ENCODE measurements around the gene RAPGEF3. TPM values are rescaled to one million over a fixed set of nuclear protein-coding genes. Genes with fewer than 3 reads are reported as not detected.

Gene RAPGEF3
- total and polyA plus RNA-seq, 9 donors = 7.5 to 20.5 (median 11.6) TPM

DNA sequence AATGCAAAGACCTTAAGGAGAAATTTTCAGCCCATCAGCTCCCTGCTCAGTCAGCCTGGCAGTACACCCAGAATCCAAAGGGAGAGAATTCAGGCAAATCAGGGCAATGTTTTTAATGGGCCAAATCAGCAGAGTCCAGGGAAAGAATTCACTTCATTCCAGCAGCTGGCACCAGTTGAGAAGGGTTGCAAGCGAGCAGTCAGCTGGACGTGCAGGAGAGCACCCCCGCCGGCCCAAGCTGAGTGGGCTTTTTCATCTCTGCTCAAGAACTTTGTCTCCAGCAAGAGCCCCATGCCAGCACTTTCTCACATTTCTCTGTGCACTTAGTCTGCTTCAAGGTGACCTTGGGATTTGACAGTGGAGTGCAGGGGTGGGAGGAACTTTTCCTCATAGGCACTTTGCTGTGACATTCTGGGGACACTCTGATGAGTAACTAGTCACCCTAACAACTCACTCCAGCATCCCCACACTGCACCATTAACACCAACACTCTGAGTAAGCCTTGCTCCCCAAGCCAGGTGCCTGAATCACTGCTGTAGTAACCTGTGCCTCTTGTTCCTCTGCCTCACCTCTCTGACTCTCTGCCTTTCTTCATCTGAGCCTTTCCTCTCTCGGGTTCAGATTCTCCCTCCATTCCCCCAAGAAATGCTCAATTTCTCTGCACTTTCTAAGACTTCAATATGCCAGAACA lies 35.6 kb downstream of the RAPGEF3 start:
- Histone ChIP-seq H3K4me3 (ENCODE audit: low read length) (no peak overlapping the region), H3K9me3 (replicated peaks; ENCODE audit: control insufficient read depth, low read depth, low read length) (no peaks in the 10 kb centered on the region), H3K4me1 (ENCODE audit: control insufficient read depth, insufficient read depth, low read length) (peaks cover 18% of the 10 kb centered on the region), H3K27ac (ENCODE audit: low read length) (no peak overlapping the region), H3K27me3 (ENCODE audit: control insufficient read depth, insufficient read depth, low read length) (no peaks in the 10 kb centered on the region), H3K36me3 (ENCODE audit: control insufficient read depth, insufficient read depth, low read length) (peaks cover 9% of the 10 kb centered on the region)
- WGBS (ENCODE audit: insufficient coverage) = 79% methylated on average over 2 of the region's 5 CpGs
- DNase-seq = no peak

DNA sequence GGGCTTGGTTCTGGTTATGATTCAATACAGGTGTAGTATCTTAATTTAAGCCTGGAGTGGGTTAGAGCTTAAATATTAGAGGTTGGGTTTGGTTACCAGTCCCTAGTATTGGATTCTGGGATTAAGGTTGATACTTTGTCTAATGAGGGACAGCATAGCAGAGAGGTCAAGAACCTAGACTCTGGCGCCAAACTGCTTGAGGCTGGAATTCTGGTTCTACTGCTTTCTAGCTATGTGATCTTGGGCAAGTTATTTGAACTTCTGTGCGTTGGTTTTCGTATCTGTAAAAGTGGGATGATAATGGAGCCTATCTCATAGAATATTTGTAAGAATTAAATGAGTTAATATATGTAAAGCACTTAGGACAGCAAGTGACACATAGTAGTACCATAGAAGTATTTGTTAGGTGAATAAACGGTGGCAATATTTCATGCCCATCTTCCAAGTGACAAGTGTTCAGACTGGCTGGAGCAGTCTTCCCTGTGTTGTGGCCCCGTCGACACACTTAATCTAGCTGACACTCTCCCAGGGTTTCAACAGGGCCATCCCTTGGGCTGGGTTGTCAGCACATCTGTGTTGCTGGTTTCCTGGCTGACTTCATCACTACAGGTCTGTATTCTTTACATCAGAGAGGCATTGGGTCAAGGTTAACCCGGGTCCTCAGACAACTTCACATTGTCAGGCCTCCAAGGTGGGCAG lies 36.4 kb downstream of the RAPGEF3 start:
- no peaks in the 10 kb centered on the region for H3K9me3 ChIP-seq (replicated peaks; ENCODE audit: control insufficient read depth, low read depth, low read length)
- peaks cover 26% of the 10 kb centered on the region for H3K4me1 ChIP-seq (ENCODE audit: control insufficient read depth, insufficient read depth, low read length)
- peaks cover 9% of the 10 kb centered on the region for H3K36me3 ChIP-seq (ENCODE audit: control insufficient read depth, insufficient read depth, low read length)
- WGBS (ENCODE audit: insufficient coverage) = 88% methylated on average over 4 of the region's 7 CpGs
- H3K27ac ChIP-seq (ENCODE audit: low read length) = no peak overlapping the region
- no peaks in the 10 kb centered on the region for H3K27me3 ChIP-seq (ENCODE audit: control insufficient read depth, insufficient read depth, low read length)
- H3K4me3 ChIP-seq (ENCODE audit: low read length) = no peak overlapping the region
- DNase-seq = no peak

DNA sequence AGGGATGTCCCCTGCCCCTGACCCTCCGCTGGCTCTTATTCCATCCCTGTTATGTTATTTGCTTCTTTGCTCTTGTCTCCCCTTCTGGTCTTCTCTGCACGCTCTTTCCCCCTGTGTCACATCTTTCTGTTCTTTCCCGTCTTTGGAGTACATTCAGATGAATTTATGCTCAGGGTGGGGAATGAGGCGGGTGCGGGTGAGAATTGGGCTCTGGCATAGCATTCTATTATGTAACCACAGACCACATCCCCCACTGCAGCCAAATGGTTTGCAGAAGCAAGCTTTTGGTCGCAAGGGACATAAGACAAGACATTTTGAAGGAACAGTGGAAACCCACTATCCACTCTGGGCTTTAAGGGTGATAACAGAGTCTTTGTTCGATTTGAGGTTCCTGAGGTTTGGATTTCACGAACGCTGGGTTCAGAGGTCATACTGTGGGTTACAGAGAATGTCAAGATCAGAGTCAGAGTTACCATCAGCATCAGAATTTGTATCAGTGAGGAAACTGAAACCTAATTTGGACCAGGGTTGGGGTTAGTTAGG lies 37.2 kb downstream of the RAPGEF3 start:
- WGBS (ENCODE audit: insufficient coverage) = 100% methylated on average over 2 of the region's 9 CpGs
- Histone ChIP-seq H3K36me3 (ENCODE audit: control insufficient read depth, insufficient read depth, low read length) (peaks cover 9% of the 10 kb centered on the region), H3K27me3 (ENCODE audit: control insufficient read depth, insufficient read depth, low read length) (no peaks in the 10 kb centered on the region), H3K4me1 (ENCODE audit: control insufficient read depth, insufficient read depth, low read length) (peaks cover 33% of the 10 kb centered on the region), H3K9me3 (replicated peaks; ENCODE audit: control insufficient read depth, low read depth, low read length) (no peaks in the 10 kb centered on the region), H3K27ac (ENCODE audit: low read length) (no peak overlapping the region), H3K4me3 (ENCODE audit: low read length) (no peak overlapping the region)
- no peak for DNase-seq

DNA sequence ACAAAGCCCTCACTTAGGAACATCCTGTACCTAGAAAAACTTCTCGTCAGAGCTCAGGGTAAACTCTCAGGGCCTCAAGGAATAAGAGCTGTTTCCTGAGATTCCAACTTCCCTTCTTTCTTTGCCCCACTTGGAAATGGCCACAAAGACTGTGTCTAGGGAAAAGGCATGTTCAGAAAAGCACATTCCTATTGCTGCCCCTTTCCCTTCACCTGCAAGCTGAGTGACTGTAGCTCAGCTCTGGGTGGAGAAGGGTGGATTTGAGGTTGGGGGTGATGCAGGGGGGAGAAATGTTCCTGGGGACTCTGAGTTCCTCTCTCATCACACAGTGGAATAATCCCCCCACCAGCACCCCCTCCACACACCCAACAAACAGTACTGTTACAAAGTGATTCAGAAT lies 40.1 kb downstream of the RAPGEF3 start:
- DNase-seq = no peak
- 20% methylated on average over 1 of the region's 1 CpG for WGBS (ENCODE audit: insufficient coverage)
- Histone ChIP-seq H3K9me3 (replicated peaks; ENCODE audit: control insufficient read depth, low read depth, low read length) (no peaks in the 10 kb centered on the region), H3K36me3 (ENCODE audit: control insufficient read depth, insufficient read depth, low read length) (peaks cover 9% of the 10 kb centered on the region), H3K4me3 (ENCODE audit: low read length) (no peak overlapping the region), H3K27me3 (ENCODE audit: control insufficient read depth, insufficient read depth, low read length) (no peaks in the 10 kb centered on the region), H3K4me1 (ENCODE audit: control insufficient read depth, insufficient read depth, low read length) (peaks cover 43% of the 10 kb centered on the region), H3K27ac (ENCODE audit: low read length) (peak overlapping the region; percentile 91)

DNA sequence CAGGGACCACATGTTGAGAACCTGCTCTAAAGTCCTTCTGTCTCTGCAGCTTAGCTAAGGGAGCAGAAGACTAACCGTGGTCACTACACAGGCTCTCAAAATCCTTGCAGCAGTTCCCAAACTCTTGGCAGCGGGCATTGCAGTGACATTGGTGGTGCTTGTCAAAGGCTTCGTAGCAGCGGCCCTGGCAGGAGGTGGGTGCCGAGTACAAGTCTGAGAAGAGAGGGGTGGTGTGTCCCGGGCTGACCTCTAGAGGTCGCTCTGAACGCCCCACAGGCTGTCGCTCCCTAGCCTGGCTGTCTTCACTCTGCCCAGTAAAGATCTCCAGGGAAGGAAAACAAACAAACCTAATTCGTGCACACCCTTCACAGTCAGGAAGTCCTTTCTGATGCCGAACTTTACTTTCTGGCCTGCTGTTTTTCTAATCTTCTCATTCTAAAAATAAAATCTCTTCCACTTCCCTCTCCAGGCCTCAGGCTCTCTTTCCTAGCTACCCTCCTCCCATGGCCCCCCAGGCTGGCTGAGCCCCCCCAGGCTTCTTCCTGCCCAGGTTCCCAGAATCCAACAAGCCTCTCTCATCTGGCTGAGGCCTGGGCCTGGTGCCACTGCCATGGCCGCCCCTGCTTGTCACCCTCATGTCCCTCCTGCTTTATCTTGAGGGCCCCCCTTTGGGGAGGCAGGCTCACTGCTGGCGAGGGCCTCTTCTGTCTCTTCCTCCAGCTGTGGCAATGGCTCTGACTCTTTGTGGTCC lies 41.1 kb downstream of the RAPGEF3 start:
- H3K4me1 ChIP-seq (ENCODE audit: control insufficient read depth, insufficient read depth, low read length) = peaks cover 40% of the 10 kb centered on the region
- H3K9me3 ChIP-seq (replicated peaks; ENCODE audit: control insufficient read depth, low read depth, low read length) = no peaks in the 10 kb centered on the region
- WGBS (ENCODE audit: insufficient coverage) = 8% methylated on average over 12 of the region's 13 CpGs
- H3K36me3 ChIP-seq (ENCODE audit: control insufficient read depth, insufficient read depth, low read length) = peaks cover 9% of the 10 kb centered on the region
- no peak overlapping the region for H3K4me3 ChIP-seq (ENCODE audit: low read length)
- no peaks in the 10 kb centered on the region for H3K27me3 ChIP-seq (ENCODE audit: control insufficient read depth, insufficient read depth, low read length)
- peak; percentile 95 for DNase-seq
- H3K27ac ChIP-seq (ENCODE audit: low read length) = peak overlapping the region; percentile 91

DNA sequence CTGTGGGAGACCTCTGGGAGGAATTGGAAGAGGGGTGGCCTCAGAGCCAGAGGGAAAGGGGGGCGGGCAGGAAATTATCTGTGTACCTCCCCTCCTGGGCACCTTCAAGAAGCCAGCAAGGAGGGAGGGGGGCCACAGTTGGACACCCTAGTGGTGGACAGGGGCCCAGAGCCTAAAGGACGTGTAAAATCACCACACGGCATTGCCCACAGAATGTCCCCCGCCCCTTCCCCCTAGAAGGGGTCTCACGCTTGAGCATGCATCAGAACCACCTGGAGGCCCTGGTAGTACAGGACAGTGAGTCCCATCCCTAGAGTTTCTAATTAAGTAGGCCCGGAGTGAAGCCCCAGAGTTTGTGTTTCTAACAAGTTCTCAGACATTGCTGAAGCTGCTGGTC lies 41.6 kb downstream of the RAPGEF3 start:
- DNase-seq = no peak
- H3K4me3 ChIP-seq (ENCODE audit: low read length) = no peak overlapping the region
- 69% methylated on average over 2 of the region's 6 CpGs for WGBS (ENCODE audit: insufficient coverage)
- peaks cover 36% of the 10 kb centered on the region for H3K4me1 ChIP-seq (ENCODE audit: control insufficient read depth, insufficient read depth, low read length)
- peaks cover 9% of the 10 kb centered on the region for H3K36me3 ChIP-seq (ENCODE audit: control insufficient read depth, insufficient read depth, low read length)
- H3K27me3 ChIP-seq (ENCODE audit: control insufficient read depth, insufficient read depth, low read length) = no peaks in the 10 kb centered on the region
- H3K9me3 ChIP-seq (replicated peaks; ENCODE audit: control insufficient read depth, low read depth, low read length) = no peaks in the 10 kb centered on the region
- peak overlapping the region; percentile 91 for H3K27ac ChIP-seq (ENCODE audit: low read length)

DNA sequence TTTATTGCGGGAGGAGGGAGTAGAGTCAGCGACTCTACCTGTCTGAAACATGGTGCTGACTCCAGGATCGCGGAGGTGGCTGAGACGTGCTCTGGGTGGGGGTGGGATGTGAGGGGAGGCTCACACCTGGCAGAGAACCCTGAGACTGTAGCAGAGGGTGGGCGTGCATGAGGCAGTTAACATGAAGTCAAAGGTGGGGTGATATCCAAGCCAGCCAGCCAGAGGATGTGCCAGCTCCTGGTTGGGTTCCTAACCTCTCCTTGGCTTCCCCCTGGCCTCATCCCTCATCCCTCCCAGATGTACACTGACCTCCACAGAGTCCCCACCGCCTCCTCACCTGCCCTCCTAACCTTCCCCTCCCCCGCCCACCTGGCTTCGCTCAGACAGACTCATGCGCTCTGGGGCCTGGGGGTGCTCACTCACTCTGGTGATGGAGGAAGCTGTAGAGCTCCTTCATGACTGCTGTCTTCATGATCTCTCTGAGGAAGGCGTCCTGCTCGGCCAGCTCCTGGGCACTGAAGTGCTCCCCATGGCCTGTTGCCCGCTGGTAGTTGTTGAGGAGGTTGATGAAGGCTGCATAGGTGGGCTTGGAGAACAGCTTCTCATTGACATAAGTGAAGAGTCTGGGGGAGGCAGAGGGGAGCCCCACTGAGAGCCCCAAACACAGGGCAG lies 42.7 kb downstream of the RAPGEF3 start:
- DNase-seq = peak; percentile 32
- H3K36me3 ChIP-seq (ENCODE audit: control insufficient read depth, insufficient read depth, low read length) = peaks cover 9% of the 10 kb centered on the region
- H3K4me1 ChIP-seq (ENCODE audit: control insufficient read depth, insufficient read depth, low read length) = peaks cover 36% of the 10 kb centered on the region
- peak overlapping the region; percentile 32 for H3K27ac ChIP-seq (ENCODE audit: low read length)
- 70% methylated on average over 12 of the region's 13 CpGs for WGBS (ENCODE audit: insufficient coverage)
- H3K4me3 ChIP-seq (ENCODE audit: low read length) = no peak overlapping the region
- H3K27me3 ChIP-seq (ENCODE audit: control insufficient read depth, insufficient read depth, low read length) = no peaks in the 10 kb centered on the region
- H3K9me3 ChIP-seq (replicated peaks; ENCODE audit: control insufficient read depth, low read depth, low read length) = no peaks in the 10 kb centered on the region

DNA sequence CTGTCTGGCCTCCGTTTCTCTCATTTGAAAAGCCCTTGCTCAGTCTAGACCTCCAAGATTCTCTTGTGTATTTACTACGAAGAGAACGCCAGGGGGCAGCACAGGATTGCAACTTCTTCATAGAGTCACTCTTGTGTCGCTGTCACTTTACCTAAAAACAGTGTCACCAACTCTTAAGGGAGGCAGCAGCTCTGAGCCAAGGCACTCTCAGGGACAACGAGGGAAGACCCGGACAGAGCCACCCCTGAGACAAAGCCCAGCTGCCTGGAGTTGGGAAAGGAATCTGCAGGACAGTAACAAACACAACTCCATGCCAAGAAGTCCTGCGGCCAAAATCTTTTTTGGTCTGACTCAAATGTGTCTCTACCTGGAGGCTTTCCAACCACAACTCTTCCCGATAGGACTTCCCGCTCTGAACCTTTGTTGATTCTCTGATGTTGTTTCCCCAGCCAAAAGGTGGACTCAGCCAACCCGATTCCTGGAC lies 43.2 kb downstream of the RAPGEF3 start:
- 2% methylated on average over 7 of the region's 10 CpGs for WGBS (ENCODE audit: insufficient coverage)
- peak; percentile 94 for DNase-seq
- no peak overlapping the region for H3K4me3 ChIP-seq (ENCODE audit: low read length)
- H3K27ac ChIP-seq (ENCODE audit: low read length) = peak overlapping the region; percentile 32
- peaks cover 7% of the 10 kb centered on the region for H3K36me3 ChIP-seq (ENCODE audit: control insufficient read depth, insufficient read depth, low read length)
- no peaks in the 10 kb centered on the region for H3K9me3 ChIP-seq (replicated peaks; ENCODE audit: control insufficient read depth, low read depth, low read length)
- no peaks in the 10 kb centered on the region for H3K27me3 ChIP-seq (ENCODE audit: control insufficient read depth, insufficient read depth, low read length)
- peaks cover 36% of the 10 kb centered on the region for H3K4me1 ChIP-seq (ENCODE audit: control insufficient read depth, insufficient read depth, low read length)

DNA sequence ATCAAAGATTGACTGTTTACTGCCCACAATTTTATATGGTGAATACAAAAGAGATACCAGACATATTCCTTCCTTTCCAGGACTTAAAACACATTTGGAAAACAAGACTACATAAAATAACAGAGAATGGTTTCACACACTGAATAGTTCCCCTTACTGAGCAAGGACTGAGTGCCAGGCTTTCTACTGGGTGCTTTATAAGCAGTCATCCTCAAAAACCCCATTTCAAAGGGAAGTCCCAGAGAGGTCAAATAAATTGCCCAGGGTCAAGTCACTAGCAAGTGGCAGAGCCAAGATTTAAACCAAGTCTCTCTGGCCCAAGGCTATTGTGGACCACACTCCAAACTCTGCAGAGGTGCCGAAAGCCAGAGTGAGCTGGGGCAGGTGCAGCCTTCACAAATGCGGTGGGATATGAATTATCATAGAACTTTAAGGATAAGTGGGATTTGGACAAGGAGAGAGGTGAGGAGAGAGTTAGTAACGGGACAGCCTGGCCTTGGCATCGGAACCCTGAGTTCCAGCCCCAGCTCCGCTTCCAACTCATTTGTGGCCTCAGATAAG lies 43.8 kb downstream of the RAPGEF3 start:
- 51% methylated on average over 4 of the region's 5 CpGs for WGBS (ENCODE audit: insufficient coverage)
- Histone ChIP-seq H3K27ac (ENCODE audit: low read length) (no peak overlapping the region), H3K4me1 (ENCODE audit: control insufficient read depth, insufficient read depth, low read length) (peaks cover 36% of the 10 kb centered on the region), H3K27me3 (ENCODE audit: control insufficient read depth, insufficient read depth, low read length) (no peaks in the 10 kb centered on the region), H3K4me3 (ENCODE audit: low read length) (no peak overlapping the region), H3K36me3 (ENCODE audit: control insufficient read depth, insufficient read depth, low read length) (peaks cover 4% of the 10 kb centered on the region), H3K9me3 (replicated peaks; ENCODE audit: control insufficient read depth, low read depth, low read length) (no peaks in the 10 kb centered on the region)
- DNase-seq = no peak
